ENCODE measurements around the gene HK2.
A peak's percentile ranks its signal among the peaks of the same experiment; 100 is the strongest.

The HK2 gene

GRCh38 chr2:74857725-74858124 lies 23.8 kb downstream of the HK2 start:
- Mint-ChIP-seq H3K27me3 (ENCODE audit: low read depth) (no peaks in the 10 kb centered on the region), H3K4me1 (ENCODE audit: low read depth) (peaks cover 26% of the 10 kb centered on the region), H3K27ac (no peak overlapping the region), H3K36me3 (ENCODE audit: low read depth) (peaks cover 33% of the 10 kb centered on the region), H3K9me3 (no peaks in the 10 kb centered on the region), H3K4me3 (no peak overlapping the region)
- no peak for DNase-seq (ENCODE audit: low spot score)

- H3K4me1 Mint-ChIP-seq (ENCODE audit: low read depth): peaks cover 28% of the 10 kb centered on the region
- DNase-seq (ENCODE audit: low spot score): no peak
- H3K27ac Mint-ChIP-seq: peak overlapping the region; percentile 32
- no peaks in the 10 kb centered on the region for H3K9me3 Mint-ChIP-seq
- no peak overlapping the region for H3K4me3 Mint-ChIP-seq
- no peaks in the 10 kb centered on the region for H3K27me3 Mint-ChIP-seq (ENCODE audit: low read depth)
- H3K36me3 Mint-ChIP-seq (ENCODE audit: low read depth): peaks cover 30% of the 10 kb centered on the region
These were observed 24.4 kb downstream of the HK2 start for GRCh38 chr2:74858281-74858680.

- no peaks in the 10 kb centered on the region for H3K9me3 Mint-ChIP-seq
- H3K27me3 Mint-ChIP-seq (ENCODE audit: low read depth): no peaks in the 10 kb centered on the region
- H3K27ac Mint-ChIP-seq: no peak overlapping the region
- peaks cover 31% of the 10 kb centered on the region for H3K4me1 Mint-ChIP-seq (ENCODE audit: low read depth)
- H3K36me3 Mint-ChIP-seq (ENCODE audit: low read depth): peaks cover 24% of the 10 kb centered on the region
- no peak overlapping the region for H3K4me3 Mint-ChIP-seq
- DNase-seq (ENCODE audit: low spot score): no peak
These were observed 26.2 kb downstream of the HK2 start for GRCh38 chr2:74860079-74860478.

- DNase-seq (ENCODE audit: low spot score): no peak
- peaks cover 26% of the 10 kb centered on the region for H3K4me1 Mint-ChIP-seq (ENCODE audit: low read depth)
- no peak overlapping the region for H3K4me3 Mint-ChIP-seq
- no peaks in the 10 kb centered on the region for H3K9me3 Mint-ChIP-seq
- no peak overlapping the region for H3K27ac Mint-ChIP-seq
- H3K36me3 Mint-ChIP-seq (ENCODE audit: low read depth): peaks cover 20% of the 10 kb centered on the region
- no peaks in the 10 kb centered on the region for H3K27me3 Mint-ChIP-seq (ENCODE audit: low read depth)
These were observed 26.6 kb downstream of the HK2 start for GRCh38 chr2:74860521-74860920.

- peaks cover 16% of the 10 kb centered on the region for H3K36me3 Mint-ChIP-seq (ENCODE audit: low read depth)
- H3K9me3 Mint-ChIP-seq: no peaks in the 10 kb centered on the region
These were observed 27.6 kb downstream of the HK2 start for GRCh38 chr2:74861531-74861930.

GRCh38 chr2:74862020-74862964 lies 28.4 kb downstream of the HK2 start:
- Mint-ChIP-seq H3K9me3 (no peaks in the 10 kb centered on the region), H3K27me3 (ENCODE audit: low read depth) (no peaks in the 10 kb centered on the region), H3K36me3 (ENCODE audit: low read depth) (peaks cover 16% of the 10 kb centered on the region), H3K4me3 (no peak overlapping the region), H3K27ac (no peak overlapping the region), H3K4me1 (ENCODE audit: low read depth) (peaks cover 33% of the 10 kb centered on the region)
- no peak for DNase-seq (ENCODE audit: low spot score)

More at GRCh38 chr2:74861531-74861930, 27.6 kb downstream of the HK2 start:
- H3K27ac Mint-ChIP-seq: no peak overlapping the region
- DNase-seq (ENCODE audit: low spot score): no peak
- peaks cover 32% of the 10 kb centered on the region for H3K4me1 Mint-ChIP-seq (ENCODE audit: low read depth)
- no peak overlapping the region for H3K4me3 Mint-ChIP-seq
- H3K27me3 Mint-ChIP-seq (ENCODE audit: low read depth): no peaks in the 10 kb centered on the region

- Mint-ChIP-seq H3K27me3 (ENCODE audit: low read depth) (no peaks in the 10 kb centered on the region), H3K4me3 (no peak overlapping the region), H3K27ac (no peak overlapping the region), H3K36me3 (ENCODE audit: low read depth) (peaks cover 24% of the 10 kb centered on the region), H3K9me3 (no peaks in the 10 kb centered on the region), H3K4me1 (ENCODE audit: low read depth) (peaks cover 40% of the 10 kb centered on the region)
- DNase-seq (ENCODE audit: low spot score): no peak
These were observed 29.9 kb downstream of the HK2 start for GRCh38 chr2:74863802-74864248.

GRCh38 chr2:74864728-74865722 lies 31.1 kb downstream of the HK2 start:
- Mint-ChIP-seq H3K4me1 (ENCODE audit: low read depth) (peaks cover 40% of the 10 kb centered on the region), H3K36me3 (ENCODE audit: low read depth) (peaks cover 28% of the 10 kb centered on the region), H3K4me3 (no peak overlapping the region), H3K27me3 (ENCODE audit: low read depth) (no peaks in the 10 kb centered on the region), H3K27ac (peak overlapping the region; percentile 34), H3K9me3 (no peaks in the 10 kb centered on the region)
- no peak for DNase-seq (ENCODE audit: low spot score)

- Mint-ChIP-seq H3K9me3 (no peaks in the 10 kb centered on the region), H3K36me3 (ENCODE audit: low read depth) (peaks cover 26% of the 10 kb centered on the region), H3K4me3 (no peak overlapping the region), H3K27ac (peak overlapping the region; percentile 70), H3K27me3 (ENCODE audit: low read depth) (no peaks in the 10 kb centered on the region), H3K4me1 (ENCODE audit: low read depth) (peaks cover 40% of the 10 kb centered on the region)
- DNase-seq (ENCODE audit: low spot score): no peak
These were observed 32.1 kb downstream of the HK2 start for GRCh38 chr2:74865770-74866674.

GRCh38 chr2:74867841-74868658 lies 34.1 kb downstream of the HK2 start:
- H3K4me1 Mint-ChIP-seq (ENCODE audit: low read depth): peaks cover 34% of the 10 kb centered on the region
- no peaks in the 10 kb centered on the region for H3K9me3 Mint-ChIP-seq
- peaks cover 31% of the 10 kb centered on the region for H3K36me3 Mint-ChIP-seq (ENCODE audit: low read depth)
- no peak for DNase-seq (ENCODE audit: low spot score)
- no peaks in the 10 kb centered on the region for H3K27me3 Mint-ChIP-seq (ENCODE audit: low read depth)
- peak overlapping the region; percentile 53 for H3K27ac Mint-ChIP-seq
- no peak overlapping the region for H3K4me3 Mint-ChIP-seq

- no peak for DNase-seq (ENCODE audit: low spot score)
- Mint-ChIP-seq H3K27me3 (ENCODE audit: low read depth) (no peaks in the 10 kb centered on the region), H3K4me1 (ENCODE audit: low read depth) (peaks cover 28% of the 10 kb centered on the region), H3K27ac (no peak overlapping the region), H3K4me3 (no peak overlapping the region), H3K9me3 (no peaks in the 10 kb centered on the region), H3K36me3 (ENCODE audit: low read depth) (peaks cover 44% of the 10 kb centered on the region)
These were observed 35.6 kb downstream of the HK2 start for GRCh38 chr2:74869517-74869916.

- no peak overlapping the region for H3K4me3 Mint-ChIP-seq
- no peak overlapping the region for H3K27ac Mint-ChIP-seq
- peaks cover 25% of the 10 kb centered on the region for H3K4me1 Mint-ChIP-seq (ENCODE audit: low read depth)
- no peaks in the 10 kb centered on the region for H3K27me3 Mint-ChIP-seq (ENCODE audit: low read depth)
- no peak for DNase-seq (ENCODE audit: low spot score)
- no peaks in the 10 kb centered on the region for H3K9me3 Mint-ChIP-seq
- H3K36me3 Mint-ChIP-seq (ENCODE audit: low read depth): peaks cover 47% of the 10 kb centered on the region
These were observed 37.0 kb downstream of the HK2 start for GRCh38 chr2:74870951-74871350.
